Keratinocyte (primary cell): Measurements from ENCODE around the gene PARK7. TPM values are rescaled to one million over a fixed set of nuclear protein-coding genes. Genes with fewer than 3 reads are reported as not detected.

Experiments used
- DNase-seq: peaks from one replicate; pipeline ENCODE4 v3.0.0-alpha.2; 2011; ENCODE audit warnings: low read depth, missing footprints, low spot score
- FAIRE-seq: peaks from 2 replicates; lab custom pipeline; 2011; peaks lifted over from hg19 to GRCh38; lab: Jason Lieb, UNC
- H2AFZ ChIP-seq: 2 replicates; pipeline ENCODE4 v1.6.0; 2012; ENCODE audit warnings: low read length, control low read depth, inconsistent platforms; ENCODE audit not compliant: control insufficient read depth
- H3K27ac ChIP-seq: 2 replicates; pipeline ENCODE4 v1.5.1; 2011; ENCODE audit warnings: low read length; ENCODE audit not compliant: control insufficient read depth, insufficient read depth
- H3K27me3 ChIP-seq: 3 replicates; pipeline ENCODE4 v1.6.0; 2011; ENCODE audit warnings: low read length; ENCODE audit not compliant: control insufficient read depth, insufficient read depth; ENCODE audit errors: extremely low read depth
- H3K36me3 ChIP-seq, 2 experiments: 2 replicates in 1 of 2; 3 replicates in 1 of 2; pipeline ENCODE4 v1.5.1; 2011; ENCODE audit warnings: low read length in 2 of 2, mild to moderate bottlenecking in 1 of 2; ENCODE audit not compliant: control insufficient read depth in 2 of 2, insufficient read depth in 2 of 2; ENCODE audit errors: extremely low read depth in 1 of 2
- H3K4me1 ChIP-seq: 3 replicates; pipeline ENCODE4 v1.5.1; 2011; ENCODE audit warnings: low read length; ENCODE audit not compliant: control insufficient read depth, insufficient read depth; ENCODE audit errors: extremely low read depth
- H3K4me2 ChIP-seq: 3 replicates; pipeline ENCODE4 v1.6.0; 2011; ENCODE audit warnings: low read depth, low read length; ENCODE audit not compliant: control insufficient read depth, insufficient read depth; ENCODE audit errors: extremely low read depth
- H3K4me3 ChIP-seq, 3 experiments: fragments of 200-600 bp in 1 of 3; sonication (generic) in 1 of 3; 2 replicates in 2 of 3; 3 replicates in 1 of 3; pipeline ENCODE4 v1.5.1; 2011 to 2016; ENCODE audit warnings: low read length in 3 of 3, mild to moderate bottlenecking in 3 of 3, control low read depth in 2 of 3, inconsistent platforms in 1 of 3, low read depth in 1 of 3, mixed read lengths in 1 of 3, mixed run types in 1 of 3, moderate library complexity in 1 of 3; ENCODE audit not compliant: control insufficient read depth in 2 of 3, insufficient read depth in 2 of 3; ENCODE audit errors: extremely low read depth in 1 of 3
- H3K79me2 ChIP-seq: 2 replicates; pipeline ENCODE4 v1.6.0; 2012; ENCODE audit warnings: low read length; ENCODE audit not compliant: control insufficient read depth, insufficient read depth
- H3K9ac ChIP-seq: 3 replicates; pipeline ENCODE4 v1.6.0; 2011; ENCODE audit warnings: low read length; ENCODE audit not compliant: control insufficient read depth, insufficient read depth; ENCODE audit errors: extremely low read depth
- H3K9me1 ChIP-seq: 3 replicates; pipeline ENCODE4 v1.6.0; 2011; ENCODE audit warnings: low read length; ENCODE audit not compliant: control insufficient read depth, insufficient read depth; ENCODE audit errors: extremely low read depth
- H3K9me3 ChIP-seq: 2 replicates; pipeline ENCODE4 v1.5.1; 2012; ENCODE audit warnings: low read depth, low read length; ENCODE audit not compliant: control insufficient read depth
- H4K20me1 ChIP-seq: 3 replicates; pipeline ENCODE4 v1.6.0; 2011; ENCODE audit warnings: low read length; ENCODE audit not compliant: control insufficient read depth, insufficient read depth; ENCODE audit errors: extremely low read depth
- EZH2 ChIP-seq: IDR thresholded peaks from one replicate; pipeline ENCODE4 v1.6.1; 2012; ENCODE audit warnings: inconsistent platforms, mild to moderate bottlenecking, low read length, moderate library complexity
- dilution Hi-C: fragments of 300-500 bp; cut with MboI; formaldehyde crosslinking; loops from one replicate; pipeline ENCODE4 v1.7.0; 2020; ENCODE audit warnings: low sequenced_read_pairs; ENCODE audit not compliant: extremely low pct_ligation_motif_present
- polyA plus RNA-seq, 5 experiments: library from polyadenylated mRNA; depleted of rRNA in 3 of 5; stranded (reverse) in 3 of 5; stranded (forward) in 1 of 5; unstranded in 1 of 5; fragments of >200 nt; gene quantifications; 1 replicate in 1 of 5; 2 replicates in 3 of 5; 3 replicates in 1 of 5; pipeline versions ENCODE4 v1.2.1 to v1.2.3, GENCODE V29; 2011 to 2012; ENCODE audit warnings: missing spikeins in 2 of 5, low read depth in 1 of 5, low replicate concordance in 1 of 5
- TF ChIP-seq, protein P1 (sequence below), 3 experiments: IDR thresholded peaks in 1 of 3; conservative IDR thresholded peaks in 1 of 3; optimal IDR thresholded peaks in 1 of 3; 2 replicates in 2 of 3; 3 replicates in 1 of 3; pipeline versions ENCODE3 to v1.5.1; 2011; ENCODE audit warnings: low read length in 3 of 3, mild to moderate bottlenecking in 3 of 3, moderate library complexity in 2 of 3, control low read depth in 1 of 3, inconsistent platforms in 1 of 3; ENCODE audit not compliant: insufficient read depth in 2 of 3; ENCODE audit errors: extremely low read depth in 1 of 3

Gene PARK7
- polyA plus RNA-seq, 1 donor (not counting 4 experiments of a cell fraction or from before 2014, with no cell fraction given), result 502 TPM

DNA sequence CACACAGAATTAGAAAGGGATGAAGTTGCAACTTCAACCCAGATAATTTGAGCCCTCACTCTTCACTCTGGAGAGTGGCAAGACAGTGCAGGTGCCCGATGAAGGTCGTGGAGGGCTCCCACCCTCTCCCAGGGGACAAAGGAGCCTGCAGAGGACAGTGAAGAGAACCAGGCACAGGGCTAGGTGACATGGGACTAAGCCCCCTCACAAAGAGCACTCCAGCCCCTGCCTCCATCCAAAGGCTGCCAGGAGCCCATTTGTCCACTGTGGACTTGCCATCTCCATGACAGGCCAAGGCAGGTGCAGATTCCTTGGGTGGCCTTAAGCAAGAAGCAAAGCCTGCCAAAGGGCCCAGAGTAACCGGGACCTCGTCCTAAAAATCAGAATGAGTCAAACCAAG, 49.5 kb downstream of the PARK7 start:
- Histone ChIP-seq H3K36me3 (peaks cover 28 to 65% of the 10 kb centered on the region in 2 experiments), H3K4me3 (no peak overlapping the region), H2AFZ (no peak overlapping the region), H3K27ac (no peak overlapping the region), H3K9me3 (no peaks in the 10 kb centered on the region), H3K9ac (no peak overlapping the region), H3K9me1 (peaks cover 5% of the 10 kb centered on the region), H3K27me3 (no peaks in the 10 kb centered on the region), H3K4me1 (peaks cover 35% of the 10 kb centered on the region), H4K20me1 (peaks cover 14% of the 10 kb centered on the region), H3K79me2 (peaks cover 47% of the 10 kb centered on the region), H3K4me2 (no peak overlapping the region)
- dilution Hi-C loops, result loop anchor here (25.0 kb wide), 1 partner anchor 301 kb away; the partner anchor contains the start of gene SLC45A1
- no peak for DNase-seq
- no peak for TF ChIP-seq EZH2
- TF ChIP-seq, protein P1, sequence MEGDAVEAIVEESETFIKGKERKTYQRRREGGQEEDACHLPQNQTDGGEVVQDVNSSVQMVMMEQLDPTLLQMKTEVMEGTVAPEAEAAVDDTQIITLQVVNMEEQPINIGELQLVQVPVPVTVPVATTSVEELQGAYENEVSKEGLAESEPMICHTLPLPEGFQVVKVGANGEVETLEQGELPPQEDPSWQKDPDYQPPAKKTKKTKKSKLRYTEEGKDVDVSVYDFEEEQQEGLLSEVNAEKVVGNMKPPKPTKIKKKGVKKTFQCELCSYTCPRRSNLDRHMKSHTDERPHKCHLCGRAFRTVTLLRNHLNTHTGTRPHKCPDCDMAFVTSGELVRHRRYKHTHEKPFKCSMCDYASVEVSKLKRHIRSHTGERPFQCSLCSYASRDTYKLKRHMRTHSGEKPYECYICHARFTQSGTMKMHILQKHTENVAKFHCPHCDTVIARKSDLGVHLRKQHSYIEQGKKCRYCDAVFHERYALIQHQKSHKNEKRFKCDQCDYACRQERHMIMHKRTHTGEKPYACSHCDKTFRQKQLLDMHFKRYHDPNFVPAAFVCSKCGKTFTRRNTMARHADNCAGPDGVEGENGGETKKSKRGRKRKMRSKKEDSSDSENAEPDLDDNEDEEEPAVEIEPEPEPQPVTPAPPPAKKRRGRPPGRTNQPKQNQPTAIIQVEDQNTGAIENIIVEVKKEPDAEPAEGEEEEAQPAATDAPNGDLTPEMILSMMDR (optimal IDR thresholded peaks at IDR 0.05 in 1 of 3, IDR thresholded peaks at IDR 0.05 in 1 of 3, conservative IDR thresholded peaks at IDR 0.05 in 1 of 3; ENCODE audit: extremely low read depth in 1 of 3, insufficient read depth in 2 of 3, low read length in 3 of 3), result no peak
- FAIRE-seq, result no peak

DNA sequence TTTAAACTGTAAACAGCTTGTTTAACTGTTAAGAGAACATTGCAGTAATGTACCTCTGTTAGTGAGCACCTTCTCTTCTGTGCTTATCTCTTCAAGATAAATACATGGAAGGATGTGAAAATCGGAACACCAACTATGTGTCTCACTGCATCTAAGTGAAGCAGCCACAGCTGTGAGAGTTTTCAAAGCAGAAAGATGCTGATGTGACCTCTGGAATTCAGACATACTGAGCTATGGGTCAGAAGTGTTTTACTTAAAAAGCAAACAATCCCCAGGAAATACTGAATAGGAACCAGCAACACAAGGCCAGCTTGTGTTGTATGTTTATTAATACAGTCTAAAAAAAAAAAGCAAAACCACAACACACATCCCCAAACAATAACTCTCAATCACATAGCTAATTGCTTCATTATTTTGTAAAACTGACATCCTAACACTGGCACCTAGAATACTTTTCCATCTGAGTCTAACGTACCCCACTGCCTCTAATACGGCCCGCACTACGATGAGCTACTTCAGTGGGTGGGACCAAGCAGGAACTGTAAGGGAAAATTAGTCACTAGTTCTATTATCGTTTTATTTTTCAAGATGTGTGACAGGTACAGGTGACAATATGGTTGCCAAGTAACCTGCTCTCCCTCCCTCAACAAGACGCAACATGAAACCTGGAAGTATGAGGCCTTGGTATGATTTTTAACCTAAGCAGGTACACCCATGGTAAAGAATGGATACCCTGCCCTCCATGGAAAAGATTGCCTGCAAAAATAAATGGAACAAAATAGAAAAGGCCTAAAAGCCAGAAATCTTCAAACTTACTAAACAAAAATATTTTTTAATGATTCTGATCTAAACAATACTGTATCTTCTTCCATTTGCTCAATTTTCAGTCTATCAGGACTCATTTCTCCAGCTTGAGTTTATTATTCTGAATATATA, 50.7 kb downstream of the PARK7 start:
- H3K9ac ChIP-seq, result no peak overlapping the region
- peaks cover 23% of the 10 kb centered on the region for H4K20me1 ChIP-seq
- no peak overlapping the region for H3K27ac ChIP-seq
- DNase-seq, result no peak
- no peak overlapping the region for H3K4me2 ChIP-seq
- peaks cover 35% of the 10 kb centered on the region for H3K4me1 ChIP-seq
- H3K4me3 ChIP-seq, result no peak overlapping the region
- H3K36me3 ChIP-seq, result peaks cover 28 to 70% of the 10 kb centered on the region in 2 experiments
- FAIRE-seq, result no peak
- H3K9me1 ChIP-seq, result peaks cover 5% of the 10 kb centered on the region
- dilution Hi-C loops, result loop anchor here (25.0 kb wide), 1 partner anchor 300 kb away; the partner anchor contains the start of gene SLC45A1
- H2AFZ ChIP-seq, result no peak overlapping the region
- TF ChIP-seq, protein P1 (optimal IDR thresholded peaks at IDR 0.05 in 1 of 3, IDR thresholded peaks at IDR 0.05 in 1 of 3, conservative IDR thresholded peaks at IDR 0.05 in 1 of 3; ENCODE audit: extremely low read depth in 1 of 3, insufficient read depth in 2 of 3, low read length in 3 of 3), result no peak
- no peak for TF ChIP-seq EZH2
- H3K27me3 ChIP-seq, result no peaks in the 10 kb centered on the region
- H3K9me3 ChIP-seq, result no peaks in the 10 kb centered on the region
- peaks cover 59% of the 10 kb centered on the region for H3K79me2 ChIP-seq
